SK-N-SH treated with all-trans-retinoic acid at 6 μM for 48 hours (cell line): Measurements from ENCODE around the gene WDR37.

Experiments
- ARNTL ChIP-seq: fragments of 450-650 bp; formaldehyde crosslinking; IDR thresholded peaks from 2 replicates; pipeline ENCODE4 v1.5.0; 2020; ENCODE audit warnings: low read depth, mild to moderate bottlenecking, moderate library complexity, borderline replicate concordance
- BACH2 ChIP-seq: fragments of 250-450 bp; sonication (Bioruptor Pico); IDR thresholded peaks from 2 replicates; pipeline ENCODE4 v1.9.0; 2021; ENCODE audit warnings: mild to moderate bottlenecking, borderline replicate concordance
- ISL1 ChIP-seq: fragments of 250-450 bp; sonication (Bioruptor Pico); IDR thresholded peaks from 2 replicates; pipeline ENCODE4 v2.1.2; 2022; ENCODE audit warnings: mild to moderate bottlenecking, moderate library complexity
- PATZ1 ChIP-seq: fragments of 250-450 bp; sonication (Bioruptor Pico); IDR thresholded peaks from 2 replicates; pipeline ENCODE4 v1.8.0; 2020; ENCODE audit warnings: mild to moderate bottlenecking, moderate library complexity, borderline replicate concordance
- RARB ChIP-seq: fragments of 250-450 bp; sonication (Bioruptor Pico); IDR thresholded peaks from 2 replicates; pipeline ENCODE4 v1.8.0; 2021; ENCODE audit warnings: mild to moderate bottlenecking, moderate library complexity
- TCF4 ChIP-seq: fragments of 250-450 bp; sonication (Bioruptor Pico); IDR thresholded peaks from 2 replicates; pipeline ENCODE4 v1.8.0; 2021; ENCODE audit warnings: mild to moderate bottlenecking, moderate library complexity, borderline replicate concordance
- ZFP3 ChIP-seq: fragments of 250-450 bp; sonication (Bioruptor Pico); IDR thresholded peaks from 2 replicates; pipeline ENCODE4 v1.5.0; 2020; ENCODE audit warnings: mild to moderate bottlenecking, moderate library complexity
- ZNF565 ChIP-seq: fragments of 450-650 bp; formaldehyde crosslinking; conservative IDR thresholded peaks from 2 replicates; pipeline ENCODE4 v1.5.0; 2020; ENCODE audit warnings: low read depth, mild to moderate bottlenecking, moderate library complexity
- ZNF70 ChIP-seq: fragments of 450-650 bp; formaldehyde crosslinking; IDR thresholded peaks from 2 replicates; pipeline ENCODE4 v1.5.0; 2020; ENCODE audit warnings: mild to moderate bottlenecking, moderate library complexity
- ZNF8 ChIP-seq: fragments of 450-650 bp; formaldehyde crosslinking; IDR thresholded peaks from 2 replicates; pipeline ENCODE4 v1.5.0; 2020; ENCODE audit warnings: mild to moderate bottlenecking, moderate library complexity

GRCh38 chr10:1040133-1040532, 16.1 kb upstream of the WDR37 start:
- TF ChIP-seq ZNF70 (CRISPR knock-in tag) (no peak), ZNF565 (no peak), PATZ1 (no peak), RARB (no peak), ZNF8 (CRISPR knock-in tag) (no peak), ZFP3 (CRISPR knock-in tag) (no peak), ARNTL (no peak), TCF4 (CRISPR knock-in tag) (no peak), ISL1 (CRISPR knock-in tag) (no peak), BACH2 (CRISPR knock-in tag) (no peak)
